Measurements from ENCODE around the gene MCUR1. TPM values are rescaled to one million over a fixed set of nuclear protein-coding genes. Genes with fewer than 3 reads are reported as not detected.

The MCUR1 gene
- total and polyA plus RNA-seq, 9 of the 15 experiments (the other 6 are each of a cell fraction or from before 2014, with no cell fraction given): 5.1 to 60.2 (median 41.4) TPM

- TF ChIP-seq, protein P1, sequence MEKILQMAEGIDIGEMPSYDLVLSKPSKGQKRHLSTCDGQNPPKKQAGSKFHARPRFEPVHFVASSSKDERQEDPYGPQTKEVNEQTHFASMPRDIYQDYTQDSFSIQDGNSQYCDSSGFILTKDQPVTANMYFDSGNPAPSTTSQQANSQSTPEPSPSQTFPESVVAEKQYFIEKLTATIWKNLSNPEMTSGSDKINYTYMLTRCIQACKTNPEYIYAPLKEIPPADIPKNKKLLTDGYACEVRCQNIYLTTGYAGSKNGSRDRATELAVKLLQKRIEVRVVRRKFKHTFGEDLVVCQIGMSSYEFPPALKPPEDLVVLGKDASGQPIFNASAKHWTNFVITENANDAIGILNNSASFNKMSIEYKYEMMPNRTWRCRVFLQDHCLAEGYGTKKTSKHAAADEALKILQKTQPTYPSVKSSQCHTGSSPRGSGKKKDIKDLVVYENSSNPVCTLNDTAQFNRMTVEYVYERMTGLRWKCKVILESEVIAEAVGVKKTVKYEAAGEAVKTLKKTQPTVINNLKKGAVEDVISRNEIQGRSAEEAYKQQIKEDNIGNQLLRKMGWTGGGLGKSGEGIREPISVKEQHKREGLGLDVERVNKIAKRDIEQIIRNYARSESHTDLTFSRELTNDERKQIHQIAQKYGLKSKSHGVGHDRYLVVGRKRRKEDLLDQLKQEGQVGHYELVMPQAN (IDR thresholded peaks at IDR 0.05; ENCODE audit: borderline replicate concordance): peak; percentile 44; the same call in 1 of the 2 replicates
- TF ChIP-seq GABPA (tag; conservative IDR thresholded peaks at IDR 0.05; ENCODE audit: low read depth) (no peak), SMARCE1 (IDR thresholded peaks at IDR 0.05) (0 out of 2 replicates have a peak, but pooled peaks have one; percentile 47), ARNT (IDR thresholded peaks at IDR 0.05) (peak; percentile 85 to 91), GATA2 (CRISPR knock-in tag; IDR thresholded peaks at IDR 0.05) (no peak), HDAC2 (IDR thresholded peaks at IDR 0.05) (0 out of 2 replicates have a peak, but pooled peaks have one; percentile 37), ZNF134 (CRISPR knock-in tag; conservative IDR thresholded peaks at IDR 0.05) (no peak), ELF1 (tag; IDR thresholded peaks at IDR 0.05) (no peak), SNIP1 (IDR thresholded peaks at IDR 0.05; ENCODE audit: low read depth) (peak; percentile 45; the same call in 1 of the 2 replicates), TEAD2 (tag; IDR thresholded peaks at IDR 0.05) (no peak), NELFE (IDR thresholded peaks at IDR 0.05; ENCODE audit: insufficient read depth, insufficient read length) (no peak), DNMT1 (IDR thresholded peaks at IDR 0.05) (no peak), FOXJ2 (tag; IDR thresholded peaks at IDR 0.05) (0 out of 2 replicates have a peak, but pooled peaks have one; percentile 18), XRCC5 (IDR thresholded peaks at IDR 0.05; ENCODE audit: low read depth, low read length) (no peak; the same call in 1 of the 2 replicates), ZNF589 (CRISPR knock-in tag; IDR thresholded peaks at IDR 0.05; ENCODE audit: low read depth) (no peak), NFRKB (IDR thresholded peaks at IDR 0.05; ENCODE audit: low read depth) (no peak), ADNP (tag; IDR thresholded peaks at IDR 0.05) (no peak; the same call in 1 of the 2 replicates), NFATC3 (IDR thresholded peaks at IDR 0.05) (0 out of 2 replicates have a peak, but pooled peaks have one; percentile 76), ELF4 (CRISPR knock-in tag; IDR thresholded peaks at IDR 0.05) (peak; percentile 49; the same call in 1 of the 2 replicates), ZNF609 (CRISPR knock-in tag; IDR thresholded peaks at IDR 0.05; ENCODE audit: borderline replicate concordance) (no peak), SMARCA4 (IDR thresholded peaks at IDR 0.05) (peak; percentile 65)
- TF ChIP-seq, protein P2, sequence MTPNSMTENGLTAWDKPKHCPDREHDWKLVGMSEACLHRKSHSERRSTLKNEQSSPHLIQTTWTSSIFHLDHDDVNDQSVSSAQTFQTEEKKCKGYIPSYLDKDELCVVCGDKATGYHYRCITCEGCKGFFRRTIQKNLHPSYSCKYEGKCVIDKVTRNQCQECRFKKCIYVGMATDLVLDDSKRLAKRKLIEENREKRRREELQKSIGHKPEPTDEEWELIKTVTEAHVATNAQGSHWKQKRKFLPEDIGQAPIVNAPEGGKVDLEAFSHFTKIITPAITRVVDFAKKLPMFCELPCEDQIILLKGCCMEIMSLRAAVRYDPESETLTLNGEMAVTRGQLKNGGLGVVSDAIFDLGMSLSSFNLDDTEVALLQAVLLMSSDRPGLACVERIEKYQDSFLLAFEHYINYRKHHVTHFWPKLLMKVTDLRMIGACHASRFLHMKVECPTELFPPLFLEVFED (CRISPR knock-in tag; conservative IDR thresholded peaks at IDR 0.05): 0 out of 2 replicates have a peak, but pooled peaks have one; percentile 59
Observed at GRCh38 chr6:13795041-13795750, 19.2 kb downstream of the MCUR1 start (continued).

All from K562 (cell line).